ENCODE results near the gene LRCOL1. TPM values are rescaled to one million over a fixed set of nuclear protein-coding genes. Genes with fewer than 3 reads are reported as not detected.

The LRCOL1 gene
- total and polyA plus RNA-seq, 2 of the 8 experiments (the other 6 are each of a cell fraction or from before 2014, with no cell fraction given): not detected

Small RNA genes lying within 50 kb of the gene (microRNA-seq; reads per million reads assigned to microRNA genes)
- 0.41 to 0.92 reads per million in 2 experiments for gene MIR6763 (ENCODE audit: borderline microRNAs expressed in 2 of 2, borderline number of aligned reads in 2 of 2, borderline replicate concordance in 1 of 2)

Small RNA genes lying within 50 kb of the gene (small RNA-seq; reads per million reads assigned to genes)
- gene MIR6763 (ENCODE audit: insufficient read depth): not detected

Other genes with a start within 250 kb of the LRCOL1 start
- 109 and 123 TPM in 2 replicates for gene FBRSL1, start 120.4 kb downstream of the LRCOL1 start, total RNA-seq (2021; fragmentation: NEBNext Ultra II Directional; extraction: Animal tissue kit (Norgen Biotek cat#: 25700))
- gene FBRSL1, start 120.4 kb downstream of the LRCOL1 start, polyA plus RNA-seq (2011; rRNA removed): 18.4 and 78.9 TPM in 2 replicates
- gene P2RX2, start 8.2 kb upstream of the LRCOL1 start, total RNA-seq (2021; fragmentation: NEBNext Ultra II Directional; extraction: Animal tissue kit (Norgen Biotek cat#: 25700)): 0.84 and 1.5 TPM in 2 replicates
- gene P2RX2, start 8.2 kb upstream of the LRCOL1 start, polyA plus RNA-seq (2011; rRNA removed): 2.2 and 6.3 TPM in 2 replicates
- gene POLE, start 76.8 kb upstream of the LRCOL1 start, total RNA-seq (2021; fragmentation: NEBNext Ultra II Directional; extraction: Animal tissue kit (Norgen Biotek cat#: 25700)): 111 and 115 TPM in 2 replicates
- gene POLE, start 76.8 kb upstream of the LRCOL1 start, polyA plus RNA-seq (2011; rRNA removed): 59.7 and 93.1 TPM in 2 replicates
- 15.1 and 17.5 TPM in 2 replicates for gene PXMP2, start 77.0 kb upstream of the LRCOL1 start, total RNA-seq (2021; fragmentation: NEBNext Ultra II Directional; extraction: Animal tissue kit (Norgen Biotek cat#: 25700))
- 13.8 and 19.5 TPM in 2 replicates for gene PXMP2, start 77.0 kb upstream of the LRCOL1 start, polyA plus RNA-seq (2011; rRNA removed)
- 84.0 and 92.7 TPM in 2 replicates for gene PGAM5, start 100.3 kb upstream of the LRCOL1 start, total RNA-seq (2021; fragmentation: NEBNext Ultra II Directional; extraction: Animal tissue kit (Norgen Biotek cat#: 25700))
- 66.4 and 78.7 TPM in 2 replicates for gene PGAM5, start 100.3 kb upstream of the LRCOL1 start, polyA plus RNA-seq (2011; rRNA removed)
- gene ANKLE2, start 151.2 kb upstream of the LRCOL1 start, total RNA-seq (2021; fragmentation: NEBNext Ultra II Directional; extraction: Animal tissue kit (Norgen Biotek cat#: 25700)): 58.2 and 64.9 TPM in 2 replicates
- gene ANKLE2, start 151.2 kb upstream of the LRCOL1 start, polyA plus RNA-seq (2011; rRNA removed): 41.0 and 56.0 TPM in 2 replicates
- gene GOLGA3, start 218.3 kb upstream of the LRCOL1 start, total RNA-seq (2021; fragmentation: NEBNext Ultra II Directional; extraction: Animal tissue kit (Norgen Biotek cat#: 25700)): 33.1 and 33.4 TPM in 2 replicates
- gene GOLGA3, start 218.3 kb upstream of the LRCOL1 start, polyA plus RNA-seq (2011; rRNA removed): 6.4 and 8.4 TPM in 2 replicates

Data from H1 (cell line).